Heart right ventricle (tissue), 16 donors: ENCODE measurements around the gene CD7. TPM values are rescaled to one million over a fixed set of nuclear protein-coding genes. Genes with fewer than 3 reads are reported as not detected.
A peak's percentile ranks its signal among the peaks of the same experiment; 100 is the strongest.

Source experiments
- ATAC-seq, 8 donors: fragments of 200-7000 bp; cut with Tn5 transposase; one replicate each; pipeline ENCODE4 v1.9.1; 2020; ENCODE audit warnings: mild to moderate bottlenecking in 8 of 8, moderate library complexity in 8 of 8, moderate number of reproducible peaks in 1 of 8
- DNase-seq, 2 donors: peaks; one replicate each; pipeline ENCODE4 v3.0.0-alpha.2; 2020
- H3K27ac ChIP-seq, 10 donors: fragments of 200-600 bp; sonication (generic) in 2 of 10; one replicate each; pipeline versions ENCODE4 v1.5.0 to v1.8.0; 2020 to 2022; ENCODE audit warnings: mild to moderate bottlenecking in 3 of 10
- H3K27me3 ChIP-seq, 7 donors: fragments of 200-600 bp; one replicate each; pipeline ENCODE4 v1.8.0; 2021 to 2022; ENCODE audit warnings: mild to moderate bottlenecking in 2 of 7
- H3K36me3 ChIP-seq, 9 donors: fragments of 200-600 bp; sonication (generic) in 1 of 9; one replicate each; pipeline versions ENCODE4 v1.5.0 to v1.8.0; 2020 to 2022; ENCODE audit warnings: mild to moderate bottlenecking in 2 of 9
- H3K4me1 ChIP-seq, 9 donors: fragments of 200-600 bp; sonication (generic) in 1 of 9; one replicate each; pipeline versions ENCODE4 v1.5.0 to v1.8.0; 2020 to 2022; ENCODE audit warnings: mild to moderate bottlenecking in 4 of 9
- H3K4me3 ChIP-seq, 10 donors: fragments of 200-600 bp; sonication (generic) in 2 of 10; one replicate each; pipeline versions ENCODE4 v1.5.0 to v1.8.0; 2020 to 2022; ENCODE audit warnings: mild to moderate bottlenecking in 7 of 10, moderate library complexity in 2 of 10
- H3K9me3 ChIP-seq, 11 donors: fragments of 200-600 bp in 10 of 11; sonication (generic) in 2 of 11; one replicate each; pipeline versions ENCODE4 v1.5.0 to v1.8.0; 2013 to 2022; ENCODE audit warnings: mild to moderate bottlenecking in 2 of 11, control low read depth in 1 of 11, moderate library complexity in 1 of 11
- WGBS, 2 donors: extraction: QIAGEN DNeasy Blood & Tissue Kit; methylation state at CpG; one replicate each; pipeline ENCODE4 v1.1.7; 2013; ENCODE audit warnings: inconsistent platforms in 1 of 2; 5-methylcytosine and 5-hydroxymethylcytosine counted together
- intact Hi-C, 10 donors: fragments of 100-400 bp; cut with DNase I; formaldehyde crosslinking; loops; one replicate each; pipeline versions ENCODE4 v1.11.1 to v1.14.2; 2022
- polyA plus RNA-seq, 2 donors: library from polyadenylated mRNA; stranded (reverse); fragments of 200-250 nt; gene quantifications; one replicate each; pipeline ENCODE4 v1.2.3, GENCODE V29; 2013
- total RNA-seq, 10 donors: library from RNA; stranded (reverse); fragmentation: NEBNext Ultra II Directional in 3 of 10; extraction: Animal tissue kit (Norgen Biotek cat#: 25700) in 3 of 10; gene quantifications; one replicate each; pipeline versions ENCODE4 v1.2.1 to v1.2.4, GENCODE V29; 2021 to 2023
- TF ChIP-seq, protein P1 (sequence below), 9 donors: fragments of 200-600 bp; sonication (generic) in 2 of 9; IDR thresholded peaks; one replicate each; pipeline versions ENCODE4 v1.5.0 to v1.8.0; 2021 to 2022; ENCODE audit warnings: antibody characterized with exemption in 9 of 9, mild to moderate bottlenecking in 5 of 9, moderate library complexity in 1 of 9
- donor health status: Arrhythmogenic right ventricular cardiomyopathy.
- donor health status: ischemic (EF 13 %, LVEDD 7.1; RV severe dilation, severe dysfunction).
- donor health status: healthy with polysubstance abuse.
- donor health status: DM: no; HTN: yes; CAD: no.
- donor health status: DM: no; HTN: no; CAD: no.
- donor health status: ischemic (EF 25% LVEDD 6.9; RV normal size, moderate dysfunction).
- donor health status: ischemic (EF 25% LVEDD 5.7; RV mildly dilated, moderate dysfunction).
- donor health status: healthy.
- donor health status: DM: yes; HTN: yes; CAD: no.
- donor health status: Ischemic cardiomyopathy.
- donor health status: ischemic (EF 35%, LVEDD 5.7; RV mildly dilated, moderate dysfunction).
- donor health status: nonischemic (EF 11% LVEDD 7.7; RV severe dilation, severe dysfunction).
- donor health status: DM: yes; HTN: yes; CAD: no.
- donor health status: PGD.
- donor health status: ischemic (EF 29% LVEDD 5.4; RV normal size, mild dysfunction).
- donor health status: nonischemic (EF 23%, LVEDD 6.1; RV moderate dilation, normal function).

Gene CD7
- total and polyA plus RNA-seq, 12 donors: 0.15 to 6.0 (median 0.39) TPM; not detected in 1

DNA sequence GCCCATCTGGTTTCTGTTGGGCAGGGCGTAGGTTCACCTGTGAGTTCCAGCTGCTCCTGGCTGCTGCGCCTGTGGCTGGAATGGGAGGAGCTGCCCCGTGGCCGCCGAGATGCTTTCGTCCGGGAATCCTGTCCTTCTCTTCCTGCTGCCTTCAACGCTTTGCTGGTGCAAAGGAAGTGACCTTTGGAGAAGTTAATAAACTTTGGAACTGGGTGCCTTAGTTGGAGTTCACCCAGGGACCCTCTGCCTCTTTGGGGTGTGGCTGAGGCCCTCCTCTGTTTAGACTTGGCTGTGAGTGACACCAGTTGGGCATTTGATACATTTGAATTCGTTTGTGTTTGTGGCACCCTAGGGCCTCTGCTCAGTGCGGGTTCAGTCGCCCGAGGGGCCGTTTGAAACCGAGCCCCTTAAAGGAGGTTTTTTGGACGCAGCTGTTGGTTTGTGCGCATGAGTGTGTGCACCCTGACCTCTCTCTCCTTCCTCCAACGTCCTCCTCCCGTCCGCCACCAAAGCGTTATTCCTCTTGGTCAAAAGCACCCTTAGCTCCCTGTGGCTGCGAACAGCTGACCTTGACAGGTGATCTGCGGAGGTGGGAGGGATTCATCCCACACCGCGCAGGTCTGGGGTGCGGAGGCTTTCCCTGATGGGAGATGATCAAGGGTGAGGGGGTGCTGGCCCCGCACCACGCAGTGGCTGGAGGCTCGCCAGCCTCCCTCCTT is 25.1 kb upstream of the CD7 start:
- H3K27me3 ChIP-seq: peaks cover 0 to 5% (median 0%) of the 10 kb centered on the region in 7 donors
- H3K4me1 ChIP-seq: peaks cover 0 to 19% (median 10%) of the 10 kb centered on the region in 9 donors
- ATAC-seq: no peak
- no peak overlapping the region for H3K4me3 ChIP-seq
- DNase-seq: no peak
- H3K27ac ChIP-seq: no peak overlapping the region
- H3K9me3 ChIP-seq: no peaks in the 10 kb centered on the region
- intact Hi-C loops: no loop called here
- TF ChIP-seq, protein P1, sequence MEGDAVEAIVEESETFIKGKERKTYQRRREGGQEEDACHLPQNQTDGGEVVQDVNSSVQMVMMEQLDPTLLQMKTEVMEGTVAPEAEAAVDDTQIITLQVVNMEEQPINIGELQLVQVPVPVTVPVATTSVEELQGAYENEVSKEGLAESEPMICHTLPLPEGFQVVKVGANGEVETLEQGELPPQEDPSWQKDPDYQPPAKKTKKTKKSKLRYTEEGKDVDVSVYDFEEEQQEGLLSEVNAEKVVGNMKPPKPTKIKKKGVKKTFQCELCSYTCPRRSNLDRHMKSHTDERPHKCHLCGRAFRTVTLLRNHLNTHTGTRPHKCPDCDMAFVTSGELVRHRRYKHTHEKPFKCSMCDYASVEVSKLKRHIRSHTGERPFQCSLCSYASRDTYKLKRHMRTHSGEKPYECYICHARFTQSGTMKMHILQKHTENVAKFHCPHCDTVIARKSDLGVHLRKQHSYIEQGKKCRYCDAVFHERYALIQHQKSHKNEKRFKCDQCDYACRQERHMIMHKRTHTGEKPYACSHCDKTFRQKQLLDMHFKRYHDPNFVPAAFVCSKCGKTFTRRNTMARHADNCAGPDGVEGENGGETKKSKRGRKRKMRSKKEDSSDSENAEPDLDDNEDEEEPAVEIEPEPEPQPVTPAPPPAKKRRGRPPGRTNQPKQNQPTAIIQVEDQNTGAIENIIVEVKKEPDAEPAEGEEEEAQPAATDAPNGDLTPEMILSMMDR (IDR thresholded peaks at IDR 0.05): no peak
- 75 to 76% methylated on average over 28 of the region's 28 CpGs for WGBS, 2 donors
- H3K36me3 ChIP-seq: no peaks in the 10 kb centered on the region

DNA sequence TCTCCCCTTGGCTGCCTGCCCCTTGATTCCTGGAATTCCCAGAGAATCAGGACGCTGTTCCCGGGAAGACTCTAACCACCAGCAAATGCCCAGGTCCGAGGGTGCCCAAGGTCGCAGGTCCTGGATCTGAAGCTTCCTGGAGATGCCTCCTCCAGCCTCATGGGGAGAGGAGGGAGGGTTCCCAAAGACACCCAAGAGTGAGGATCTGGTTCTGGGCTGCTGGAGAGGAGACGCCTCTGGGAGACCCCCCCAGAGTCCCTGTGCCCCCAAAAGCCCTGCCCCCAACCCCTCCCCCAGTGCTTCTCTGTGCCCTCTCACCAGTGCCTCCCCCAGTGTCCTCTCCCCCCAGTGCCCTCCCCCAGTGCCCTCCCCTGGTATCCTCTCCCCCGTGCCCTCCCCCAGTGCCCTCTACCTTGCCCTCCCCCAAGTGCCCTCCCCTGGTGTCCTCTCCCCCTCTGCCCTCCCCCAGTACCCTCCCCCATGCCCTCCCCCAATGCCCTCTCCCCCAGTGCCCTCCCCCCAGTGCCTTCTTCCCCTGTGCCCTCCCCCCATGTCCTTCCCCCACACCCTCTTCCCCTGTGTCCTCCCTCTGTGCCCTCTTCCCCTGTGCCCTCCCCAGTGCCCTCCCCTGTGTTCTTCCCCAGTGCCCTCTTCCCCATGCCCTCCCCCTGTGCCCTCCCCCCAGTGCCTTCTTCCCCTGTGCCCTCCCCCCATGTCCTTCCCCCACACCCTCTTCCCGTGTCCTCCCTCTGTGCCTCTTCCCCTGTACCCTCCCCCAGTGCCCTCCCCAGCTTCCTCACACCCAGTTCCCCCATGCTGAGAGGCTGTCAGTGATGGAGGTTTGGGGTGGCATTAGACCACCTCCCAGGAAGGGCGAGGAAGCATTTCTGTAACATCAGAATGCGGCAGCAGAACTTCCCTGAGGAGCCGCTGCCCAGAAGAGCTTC is 22.5 kb upstream of the CD7 start:
- 55 to 57% methylated on average over 10 of the region's 10 CpGs for WGBS, 2 donors

DNA sequence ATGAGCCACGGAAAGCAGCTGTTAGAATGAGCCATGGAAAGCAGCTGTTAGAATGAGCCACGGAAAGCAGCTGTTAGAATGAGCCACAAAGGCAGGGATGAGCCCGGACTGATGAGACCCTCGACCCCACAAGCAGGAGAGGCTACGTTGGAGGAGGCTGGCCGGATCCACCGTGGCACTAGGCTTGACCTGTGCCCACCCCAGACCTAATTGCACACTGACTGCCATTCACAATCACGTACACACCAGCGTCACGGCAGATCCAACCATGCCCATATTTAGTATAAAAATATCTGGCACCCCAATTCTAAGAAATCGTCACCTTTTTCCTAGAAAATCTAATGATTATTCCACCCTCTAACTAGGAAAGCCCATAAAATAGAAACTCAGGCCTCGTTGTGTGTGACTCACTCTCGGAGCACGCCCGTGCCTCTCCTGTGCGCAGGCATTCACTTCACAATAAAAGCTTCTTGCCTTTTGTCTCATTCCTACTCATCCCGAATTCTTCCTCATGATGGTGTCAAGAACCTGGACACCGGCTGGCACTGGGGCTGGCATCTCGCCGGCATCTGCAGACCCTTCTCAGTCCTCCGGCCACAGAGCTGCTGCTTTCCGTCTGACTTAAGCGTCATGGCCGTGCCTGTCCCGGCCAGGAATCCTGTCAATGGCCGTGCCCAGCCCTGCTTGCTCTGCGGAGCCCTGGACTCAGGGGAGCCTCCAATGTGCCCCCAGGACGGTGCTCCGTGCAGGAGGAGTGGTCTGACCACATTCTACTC is 21.6 kb upstream of the CD7 start:
- intact Hi-C loops: no loop called here
- TF ChIP-seq, protein P1 (IDR thresholded peaks at IDR 0.05): no peak
- H3K27ac ChIP-seq: peak overlapping the region in 6 of 10 donors; percentile 5 to 48 (median 40)
- peaks cover 10 to 39% (median 30%) of the 10 kb centered on the region in 9 donors for H3K4me1 ChIP-seq
- no peaks in the 10 kb centered on the region for H3K9me3 ChIP-seq
- ATAC-seq: peak; percentile 51 to 84 (median 77)
- peaks cover 0 to 4% (median 0%) of the 10 kb centered on the region in 7 donors for H3K27me3 ChIP-seq
- H3K4me3 ChIP-seq: peak overlapping the region in 8 of 10 donors; percentile 8 to 51 (median 45)
- no peak for DNase-seq
- H3K36me3 ChIP-seq: no peaks in the 10 kb centered on the region
- WGBS, 2 donors: 25 to 29% methylated on average over 29 of the region's 29 CpGs

More for the DNA sequence above, 22.5 kb upstream of the CD7 start:
- TF ChIP-seq, protein P1 (IDR thresholded peaks at IDR 0.05): no peak
- intact Hi-C loops: no loop called here
- Histone ChIP-seq H3K4me3 (peak overlapping the region in 8 of 10 donors; percentile 8 to 51 (median 45)), H3K9me3 (no peaks in the 10 kb centered on the region), H3K36me3 (no peaks in the 10 kb centered on the region), H3K4me1 (peaks cover 3 to 30% (median 22%) of the 10 kb centered on the region in 9 donors), H3K27ac (peak overlapping the region in 5 of 10 donors; percentile 27 to 48 (median 45)), H3K27me3 (no peaks in the 10 kb centered on the region)
- DNase-seq (no peak), ATAC-seq (peak in 3 of 8 donors; percentile 3 to 27 (median 5))
